Erythroblast (primary cell): Measurements from ENCODE around the gene ZDHHC9.

Experiments
- DNase-seq, 2 experiments: peaks; one replicate each; lab custom pipeline; 2025; lab: John Stamatoyannopoulos, UW
- GATA1 ChIP-seq: IDR thresholded peaks from 2 replicates; pipeline ENCODE4 v1.6.1; 2011; ENCODE audit warnings: low read depth, mild to moderate bottlenecking, control low read depth, low read length, moderate library complexity
- POLR2A ChIP-seq: IDR thresholded peaks from 2 replicates; pipeline ENCODE4 v1.6.1; 2011; ENCODE audit warnings: mild to moderate bottlenecking, low read length

The ZDHHC9 gene

DNA sequence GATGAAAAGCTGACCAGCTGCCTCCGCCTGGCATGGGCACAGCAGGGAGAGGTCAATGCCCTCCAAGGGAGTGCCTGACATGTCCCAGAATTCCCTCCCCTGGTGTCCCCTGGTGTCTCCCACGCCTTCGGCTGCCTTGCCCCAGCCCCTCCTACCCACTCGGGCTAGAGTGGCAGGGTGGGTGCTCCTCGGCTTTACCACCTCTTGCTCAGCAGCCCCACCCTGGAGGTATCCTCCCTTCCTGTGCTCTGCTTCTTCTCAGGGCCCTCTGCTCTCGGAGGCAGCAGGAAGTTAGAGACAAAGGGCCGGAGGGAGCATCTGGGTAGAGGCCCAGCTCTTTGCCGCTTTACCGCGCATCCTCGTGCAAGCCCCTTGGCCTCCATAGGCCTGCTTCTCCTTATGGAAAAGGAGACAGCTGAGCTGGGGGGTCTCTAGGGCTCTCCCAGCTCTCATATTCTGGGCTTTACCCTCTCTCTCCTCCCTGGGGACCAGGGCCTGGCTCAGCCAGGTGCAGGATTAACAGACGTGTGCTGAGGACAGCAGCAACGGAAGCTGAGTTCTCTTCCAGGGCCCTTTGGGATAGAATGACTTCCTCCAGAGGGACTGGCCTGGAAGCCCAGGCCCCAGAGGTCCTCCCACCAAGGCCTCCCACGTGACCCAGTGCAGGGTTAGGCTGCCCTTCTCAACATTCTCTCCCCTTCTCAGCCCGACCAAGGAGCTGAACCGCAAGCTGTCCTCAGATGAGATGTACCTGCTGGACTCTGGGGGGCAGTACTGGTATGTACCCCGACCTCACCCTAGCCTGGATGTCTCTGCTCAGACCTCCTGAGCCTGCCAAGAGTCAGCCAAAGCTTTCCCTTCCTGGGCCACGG, 87.7 kb downstream of the ZDHHC9 start:
- TF ChIP-seq POLR2A = no peak
- TF ChIP-seq GATA1 = no peak
- peak in 1 of 2 experiments; percentile 2 for DNase-seq

DNA sequence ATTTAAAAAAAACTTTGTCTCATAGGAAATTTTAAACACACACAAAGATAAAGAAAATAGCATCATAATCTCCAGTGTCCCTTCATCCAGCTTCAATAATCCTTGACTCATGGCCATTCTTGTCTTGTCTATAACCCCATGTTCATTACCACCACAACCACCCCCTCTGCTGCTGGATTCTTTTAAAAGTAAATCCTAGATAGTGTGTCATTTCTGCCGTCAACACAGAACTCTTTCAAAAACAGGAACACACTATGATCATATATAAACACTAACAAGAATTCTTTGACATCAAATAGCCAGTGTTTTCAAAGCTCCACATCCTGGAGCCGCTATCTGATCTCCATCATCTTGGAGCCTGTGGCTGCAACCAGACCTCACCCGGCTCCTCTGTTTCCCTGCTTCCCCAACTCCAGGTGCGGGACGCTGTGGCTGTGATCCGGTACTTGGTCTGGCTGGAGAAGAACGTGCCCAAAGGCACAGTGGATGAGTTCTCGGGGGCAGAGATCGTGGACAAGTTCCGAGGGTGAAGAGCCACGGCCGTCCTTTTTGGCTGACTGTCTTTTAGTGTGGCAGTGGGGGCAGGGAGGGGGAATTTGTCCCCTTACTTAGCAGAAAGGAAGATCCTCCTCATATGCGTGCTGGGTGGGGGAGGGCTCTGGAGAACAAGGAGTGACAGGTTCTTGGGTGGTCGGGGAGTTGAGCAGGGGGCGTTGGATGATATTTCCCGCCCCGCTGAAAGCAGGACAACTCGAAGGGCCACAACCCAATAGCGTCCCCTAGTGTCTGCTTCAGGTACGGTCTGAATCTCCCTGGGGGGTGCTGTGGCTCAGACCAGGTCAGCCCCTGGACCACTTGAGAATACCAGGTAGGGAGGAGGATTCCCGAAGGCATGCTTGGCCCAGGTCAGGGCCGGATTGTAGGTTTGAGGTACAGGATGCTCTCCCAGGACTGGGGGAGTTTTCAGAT, 89.3 kb downstream of the ZDHHC9 start:
- TF ChIP-seq GATA1 (no peak), POLR2A (no peak)
- peak; percentile 5 to 15 for DNase-seq
